Fibroblast of the aortic adventitia (primary cell): ENCODE results near the gene PGBD2. TPM values are rescaled to one million over a fixed set of nuclear protein-coding genes. Genes with fewer than 3 reads are reported as not detected.

ENCODE experiments used
- DNase-seq: peaks from one replicate; pipeline ENCODE4 v3.0.0-alpha.2; 2010; ENCODE audit warnings: low read depth
- H3K4me3 ChIP-seq: 2 replicates; pipeline ENCODE4 v1.5.1; 2011; ENCODE audit warnings: low read depth, mild to moderate bottlenecking, control low read depth, low read length, moderate library complexity
- total RNA-seq: library from RNA; depleted of rRNA; stranded (reverse); fragments of >200 nt; gene quantifications from 2 replicates; pipeline ENCODE4 v1.2.3, GENCODE V29; 2012; ENCODE audit warnings: low replicate concordance
- TF ChIP-seq, protein P1 (sequence below): IDR thresholded peaks from 2 replicates; pipeline ENCODE4 v1.5.1; 2011; ENCODE audit warnings: mild to moderate bottlenecking, low read length, control low read depth, inconsistent platforms; ENCODE audit not compliant: insufficient read depth

PGBD2 gene
- total RNA-seq, 1 donor: 3.1 TPM

DNA sequence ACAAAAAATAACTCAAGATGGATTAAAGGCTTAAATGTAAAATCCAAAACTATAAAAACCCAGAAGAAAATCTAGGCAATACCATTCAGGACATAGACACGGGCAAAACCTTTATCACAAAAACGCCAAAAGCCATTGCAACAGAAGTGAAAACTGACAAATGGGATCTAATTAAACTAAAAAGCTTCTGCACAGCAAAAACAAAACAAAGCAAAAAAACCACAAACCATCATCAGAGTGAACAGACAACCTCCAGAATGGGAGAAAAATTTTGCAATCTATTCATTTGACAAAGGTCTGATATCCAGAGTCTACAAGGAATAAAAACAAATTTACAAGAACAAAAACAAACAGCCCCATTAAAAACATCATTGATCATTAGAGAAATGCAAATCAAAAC, 4.5 kb upstream of the PGBD2 start:
- DNase-seq: no peak
- TF ChIP-seq, protein P1, sequence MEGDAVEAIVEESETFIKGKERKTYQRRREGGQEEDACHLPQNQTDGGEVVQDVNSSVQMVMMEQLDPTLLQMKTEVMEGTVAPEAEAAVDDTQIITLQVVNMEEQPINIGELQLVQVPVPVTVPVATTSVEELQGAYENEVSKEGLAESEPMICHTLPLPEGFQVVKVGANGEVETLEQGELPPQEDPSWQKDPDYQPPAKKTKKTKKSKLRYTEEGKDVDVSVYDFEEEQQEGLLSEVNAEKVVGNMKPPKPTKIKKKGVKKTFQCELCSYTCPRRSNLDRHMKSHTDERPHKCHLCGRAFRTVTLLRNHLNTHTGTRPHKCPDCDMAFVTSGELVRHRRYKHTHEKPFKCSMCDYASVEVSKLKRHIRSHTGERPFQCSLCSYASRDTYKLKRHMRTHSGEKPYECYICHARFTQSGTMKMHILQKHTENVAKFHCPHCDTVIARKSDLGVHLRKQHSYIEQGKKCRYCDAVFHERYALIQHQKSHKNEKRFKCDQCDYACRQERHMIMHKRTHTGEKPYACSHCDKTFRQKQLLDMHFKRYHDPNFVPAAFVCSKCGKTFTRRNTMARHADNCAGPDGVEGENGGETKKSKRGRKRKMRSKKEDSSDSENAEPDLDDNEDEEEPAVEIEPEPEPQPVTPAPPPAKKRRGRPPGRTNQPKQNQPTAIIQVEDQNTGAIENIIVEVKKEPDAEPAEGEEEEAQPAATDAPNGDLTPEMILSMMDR: no peak
- no peak overlapping the region for H3K4me3 ChIP-seq

DNA sequence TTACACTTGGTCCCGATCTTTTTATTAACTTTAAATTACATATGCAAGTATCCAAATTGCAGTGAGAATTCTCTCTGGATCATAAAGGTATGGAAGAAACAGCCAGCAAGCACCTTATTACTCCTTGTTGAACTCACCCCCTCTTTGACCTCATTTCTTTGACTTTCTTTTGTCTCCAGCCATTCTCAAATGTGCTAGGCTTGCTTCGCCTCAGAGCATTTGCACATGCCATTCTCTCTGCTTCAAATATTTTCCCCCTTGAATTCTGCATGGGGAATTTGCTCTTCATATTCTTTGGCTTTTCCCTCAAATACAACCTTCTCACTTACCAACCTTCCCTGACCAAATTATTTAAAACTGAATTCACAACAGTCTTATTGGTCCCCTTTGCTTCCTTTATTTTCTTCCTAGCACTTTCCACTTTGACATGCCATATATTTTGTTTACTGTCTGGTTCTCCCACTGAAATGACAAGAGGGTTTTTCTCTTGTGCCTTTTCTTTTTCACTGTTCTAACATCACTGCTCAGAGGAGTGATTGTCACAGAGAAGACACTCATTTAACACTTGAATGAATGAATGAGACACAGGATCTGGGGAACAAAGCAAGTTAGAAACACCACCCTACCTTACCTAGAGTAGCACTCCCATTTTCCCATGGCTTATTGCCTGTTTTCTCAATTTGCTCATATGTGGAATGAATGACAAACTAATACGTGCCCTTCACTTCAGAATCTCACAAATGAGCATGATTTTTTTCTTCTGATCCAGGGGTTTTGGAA, 1.4 kb upstream of the PGBD2 start:
- H3K4me3 ChIP-seq: no peak overlapping the region
- TF ChIP-seq, protein P1: no peak
- DNase-seq: no peak

DNA sequence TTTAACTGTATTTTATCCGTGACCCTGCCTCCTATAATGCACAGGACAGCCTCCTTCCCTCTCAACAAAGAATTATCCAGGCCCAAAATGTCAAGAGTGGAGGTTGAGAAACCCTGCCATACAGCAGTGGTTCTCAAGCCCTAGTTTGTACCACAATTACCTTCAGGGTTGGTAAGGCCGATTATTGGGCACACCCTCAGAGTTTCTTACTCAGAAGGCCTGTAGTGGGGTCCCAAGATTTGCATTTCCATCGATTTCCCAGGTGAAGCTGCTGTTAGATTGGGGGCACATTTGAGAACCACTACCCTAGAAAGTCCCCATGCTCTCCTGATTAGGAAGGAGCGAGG, 400 bp upstream of the PGBD2 start:
- DNase-seq: no peak
- TF ChIP-seq, protein P1: no peak
- peak overlapping the region; percentile 95 for H3K4me3 ChIP-seq

DNA sequence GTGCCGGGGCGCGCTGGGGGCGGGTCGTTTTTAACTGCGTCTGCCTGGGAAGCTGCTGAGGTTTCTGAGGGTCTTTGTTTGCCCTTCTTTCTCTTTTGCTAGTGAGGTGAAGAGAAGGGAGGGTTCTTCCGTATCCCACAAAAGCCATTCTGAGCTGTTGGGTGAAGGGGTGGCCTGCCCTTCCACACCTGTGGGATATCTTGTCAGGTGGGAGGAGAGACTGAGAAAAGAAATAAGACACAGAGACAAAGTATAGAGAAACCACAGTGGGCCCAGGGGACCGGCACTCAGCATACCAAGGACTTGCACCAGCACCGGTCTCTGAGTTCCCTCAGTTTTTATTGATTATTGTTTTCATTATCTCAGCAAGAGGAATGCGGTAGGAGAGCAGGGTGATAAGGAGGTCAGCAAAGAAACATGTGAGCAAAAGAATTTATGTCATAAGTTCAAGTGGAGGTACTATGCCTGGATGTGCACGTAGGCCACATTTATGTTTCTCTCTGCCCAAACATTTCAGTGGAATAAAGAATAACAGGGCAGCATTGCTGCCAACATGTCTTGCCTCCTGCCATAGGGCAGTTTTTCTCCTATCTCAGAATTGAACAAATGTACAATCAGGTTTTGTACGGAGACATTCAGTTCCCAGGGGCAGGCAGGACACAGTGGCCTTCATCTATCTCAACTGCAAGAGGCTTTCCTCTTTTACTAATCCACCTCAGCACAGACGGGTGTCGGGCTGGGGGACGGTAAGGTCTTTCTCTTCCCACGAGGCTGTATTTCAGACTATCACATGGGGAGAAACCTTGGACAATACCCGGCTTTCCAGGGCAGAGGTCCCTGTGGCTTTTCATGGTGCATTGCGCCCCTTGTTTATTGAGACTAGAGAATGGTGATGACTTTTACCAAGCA, 972 bp downstream of the PGBD2 start:
- DNase-seq: peak; percentile 44
- H3K4me3 ChIP-seq: peak overlapping the region; percentile 85
- TF ChIP-seq, protein P1: no peak

DNA sequence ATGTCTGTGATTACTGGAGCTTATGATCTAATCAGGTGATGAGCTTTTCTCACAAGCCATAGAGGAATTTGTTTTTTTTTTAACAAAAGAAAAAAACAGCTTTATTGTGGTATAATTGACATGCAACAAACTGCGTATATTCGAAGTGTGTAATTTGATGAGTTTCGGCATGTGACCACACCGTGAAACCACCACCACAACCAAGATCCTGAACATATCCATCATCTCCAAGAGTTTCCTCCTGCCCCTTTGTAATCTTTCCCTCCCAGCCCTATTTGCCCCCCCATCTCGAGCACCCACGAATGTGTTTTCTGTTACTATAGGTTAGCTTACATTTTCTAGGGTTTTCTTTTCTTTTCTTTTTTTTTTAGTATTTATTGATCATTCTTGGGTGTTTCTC, 4.7 kb downstream of the PGBD2 start:
- no peak for DNase-seq
- H3K4me3 ChIP-seq: no peak overlapping the region
- TF ChIP-seq, protein P1: no peak

DNA sequence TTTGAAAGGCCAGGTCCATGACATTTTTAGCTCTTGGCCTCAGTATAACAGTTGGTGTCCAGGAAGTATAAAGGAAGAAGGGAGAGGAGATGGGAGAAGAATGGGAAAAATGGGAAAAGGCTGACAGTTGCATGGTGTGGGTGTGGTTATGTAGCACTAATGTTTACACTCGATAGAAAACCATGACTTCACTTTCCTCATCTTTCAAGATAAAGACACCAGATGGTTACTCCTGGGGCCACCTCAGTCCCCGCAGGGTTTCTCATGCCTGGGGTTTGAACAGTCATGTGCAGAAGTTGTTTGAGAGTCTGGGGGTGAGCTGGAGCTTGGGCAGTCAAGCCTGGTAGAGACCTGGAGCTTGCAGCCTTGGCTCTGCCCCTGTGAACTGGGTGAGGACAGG, 7.9 kb downstream of the PGBD2 start:
- no peak overlapping the region for H3K4me3 ChIP-seq
- no peak for DNase-seq
- TF ChIP-seq, protein P1: no peak
